ENCODE data around the gene SCN5A. TPM values are rescaled to one million over a fixed set of nuclear protein-coding genes. Genes with fewer than 3 reads are reported as not detected.
"Not testable (repeated sequence)": the region's sequence is repeated elsewhere in the genome, so short reads cannot be mapped to it uniquely, and the experiment has no call there.

The SCN5A gene
- polyA plus RNA-seq, 1 donor, result 3.5 TPM

GRCh38 chr3:38567498-38567897 lies 82.0 kb downstream of the SCN5A start:
- DNase-seq, result no peak
- no peaks in the 10 kb centered on the region for H3K9me3 ChIP-seq (ENCODE audit: control insufficient read depth, low read depth, low read length)
- WGBS (ENCODE audit: insufficient coverage, low lambda C conversion rate), result no CpG with 5 or more reads among the region's 4 CpGs
- H3K36me3 ChIP-seq (ENCODE audit: control insufficient read depth, insufficient read depth, low read length), result no peaks in the 10 kb centered on the region
- H3K27me3 ChIP-seq (ENCODE audit: control insufficient read depth, insufficient read depth, low read length), result no peaks in the 10 kb centered on the region
- H3K27ac ChIP-seq (ENCODE audit: low read length), result no peak overlapping the region
- no peaks in the 10 kb centered on the region for H3K4me1 ChIP-seq (ENCODE audit: control insufficient read depth, insufficient read depth, low read length)
- H3K4me3 ChIP-seq (ENCODE audit: low read length), result no peak overlapping the region

GRCh38 chr3:38566794-38567193 lies 82.7 kb downstream of the SCN5A start:
- H3K4me3 ChIP-seq (ENCODE audit: low read length); H3K36me3 ChIP-seq (ENCODE audit: control insufficient read depth, insufficient read depth, low read length); DNase-seq; H3K27me3 ChIP-seq (ENCODE audit: control insufficient read depth, insufficient read depth, low read length); H3K27ac ChIP-seq (ENCODE audit: low read length); H3K4me1 ChIP-seq (ENCODE audit: control insufficient read depth, insufficient read depth, low read length); H3K9me3 ChIP-seq (ENCODE audit: control insufficient read depth, low read depth, low read length): not testable (repeated sequence)
- WGBS (ENCODE audit: insufficient coverage, low lambda C conversion rate), result 100% methylated on average over 1 of the region's 7 CpGs

DNA sequence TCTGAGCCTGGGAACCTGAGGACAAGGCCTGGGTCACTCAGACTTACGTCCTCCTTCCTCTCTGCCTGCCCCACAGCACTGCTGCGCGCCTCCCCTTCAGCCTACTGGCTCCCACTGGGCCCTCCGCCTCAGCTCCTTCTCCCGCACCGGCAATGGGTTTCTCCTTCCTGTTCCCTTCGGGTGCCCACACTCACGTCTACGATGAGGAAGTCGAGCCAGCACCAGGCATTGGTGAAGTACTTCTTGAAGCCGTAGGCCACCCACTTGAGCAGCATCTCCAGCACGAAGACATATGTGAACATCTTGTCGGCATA lies 83.3 kb downstream of the SCN5A start:
- Histone ChIP-seq H3K27ac (ENCODE audit: low read length) (no peak overlapping the region), H3K27me3 (ENCODE audit: control insufficient read depth, insufficient read depth, low read length) (no peaks in the 10 kb centered on the region), H3K9me3 (ENCODE audit: control insufficient read depth, low read depth, low read length) (no peaks in the 10 kb centered on the region), H3K4me1 (ENCODE audit: control insufficient read depth, insufficient read depth, low read length) (no peaks in the 10 kb centered on the region), H3K4me3 (ENCODE audit: low read length) (no peak overlapping the region), H3K36me3 (ENCODE audit: control insufficient read depth, insufficient read depth, low read length) (no peaks in the 10 kb centered on the region)
- WGBS (ENCODE audit: insufficient coverage, low lambda C conversion rate), result 100% methylated on average over 3 of the region's 13 CpGs
- no peak for DNase-seq

GRCh38 chr3:38565339-38566214 lies 83.9 kb downstream of the SCN5A start:
- DNase-seq, result no peak
- WGBS (ENCODE audit: insufficient coverage, low lambda C conversion rate), result 93% methylated on average over 3 of the region's 13 CpGs

GRCh38 chr3:38564631-38565338 lies 84.7 kb downstream of the SCN5A start:
- H3K4me3 ChIP-seq (ENCODE audit: low read length), result no peak overlapping the region
- H3K36me3 ChIP-seq (ENCODE audit: control insufficient read depth, insufficient read depth, low read length), result no peaks in the 10 kb centered on the region
- no peak for DNase-seq
- WGBS (ENCODE audit: insufficient coverage, low lambda C conversion rate), result no CpG with 5 or more reads among the region's 6 CpGs
- H3K9me3 ChIP-seq (ENCODE audit: control insufficient read depth, low read depth, low read length), result no peaks in the 10 kb centered on the region
- H3K27ac ChIP-seq (ENCODE audit: low read length), result no peak overlapping the region
- H3K4me1 ChIP-seq (ENCODE audit: control insufficient read depth, insufficient read depth, low read length), result no peaks in the 10 kb centered on the region
- H3K27me3 ChIP-seq (ENCODE audit: control insufficient read depth, insufficient read depth, low read length), result no peaks in the 10 kb centered on the region

More at GRCh38 chr3:38565339-38566214, 83.9 kb downstream of the SCN5A start:
- no peak overlapping the region for H3K27ac ChIP-seq (ENCODE audit: low read length)
- H3K27me3 ChIP-seq (ENCODE audit: control insufficient read depth, insufficient read depth, low read length), result no peaks in the 10 kb centered on the region
- no peaks in the 10 kb centered on the region for H3K9me3 ChIP-seq (ENCODE audit: control insufficient read depth, low read depth, low read length)
- H3K4me3 ChIP-seq (ENCODE audit: low read length), result no peak overlapping the region
- no peaks in the 10 kb centered on the region for H3K36me3 ChIP-seq (ENCODE audit: control insufficient read depth, insufficient read depth, low read length)
- H3K4me1 ChIP-seq (ENCODE audit: control insufficient read depth, insufficient read depth, low read length), result no peaks in the 10 kb centered on the region

- H3K27ac ChIP-seq (ENCODE audit: low read length), result no peak overlapping the region
- no peak for DNase-seq
These were observed 85.6 kb downstream of the SCN5A start for GRCh38 chr3:38563886-38564270.

GRCh38 chr3:38563070-38563885 lies 86.2 kb downstream of the SCN5A start:
- Histone ChIP-seq H3K4me1 (ENCODE audit: control insufficient read depth, insufficient read depth, low read length) (no peaks in the 10 kb centered on the region), H3K27ac (ENCODE audit: low read length) (no peak overlapping the region), H3K36me3 (ENCODE audit: control insufficient read depth, insufficient read depth, low read length) (no peaks in the 10 kb centered on the region), H3K27me3 (ENCODE audit: control insufficient read depth, insufficient read depth, low read length) (no peaks in the 10 kb centered on the region), H3K4me3 (ENCODE audit: low read length) (no peak overlapping the region), H3K9me3 (ENCODE audit: control insufficient read depth, low read depth, low read length) (no peaks in the 10 kb centered on the region)
- no peak for DNase-seq
- 80% methylated on average over 1 of the region's 15 CpGs for WGBS (ENCODE audit: insufficient coverage, low lambda C conversion rate)

More at GRCh38 chr3:38563886-38564270, 85.6 kb downstream of the SCN5A start:
- no peaks in the 10 kb centered on the region for H3K4me1 ChIP-seq (ENCODE audit: control insufficient read depth, insufficient read depth, low read length)
- no peaks in the 10 kb centered on the region for H3K36me3 ChIP-seq (ENCODE audit: control insufficient read depth, insufficient read depth, low read length)
- 90% methylated on average over 2 of the region's 10 CpGs for WGBS (ENCODE audit: insufficient coverage, low lambda C conversion rate)
- no peaks in the 10 kb centered on the region for H3K9me3 ChIP-seq (ENCODE audit: control insufficient read depth, low read depth, low read length)
- no peak overlapping the region for H3K4me3 ChIP-seq (ENCODE audit: low read length)
- H3K27me3 ChIP-seq (ENCODE audit: control insufficient read depth, insufficient read depth, low read length), result no peaks in the 10 kb centered on the region

DNA sequence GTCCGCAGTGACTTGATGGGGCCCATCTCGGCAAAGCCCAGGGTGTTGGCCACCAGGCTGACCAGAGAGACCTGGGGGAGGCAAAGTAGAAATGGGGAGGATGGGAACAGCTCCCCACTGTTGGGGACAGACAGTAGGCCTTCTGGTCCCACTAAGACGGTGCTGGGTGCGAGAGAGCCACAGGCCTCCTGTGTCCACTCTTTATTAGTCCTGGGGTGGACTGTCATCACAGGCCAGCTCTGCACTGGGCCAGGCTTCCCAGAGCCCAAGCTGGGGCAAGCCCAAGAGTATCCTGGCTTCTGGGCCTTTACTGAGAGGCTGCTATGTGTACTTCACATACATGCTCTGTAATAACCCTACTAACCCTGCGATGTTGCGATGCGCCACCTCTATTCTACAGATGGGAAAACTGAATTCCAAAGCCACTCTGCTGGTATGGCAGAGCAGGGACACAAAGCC lies 87.0 kb downstream of the SCN5A start:
- no peaks in the 10 kb centered on the region for H3K9me3 ChIP-seq (ENCODE audit: control insufficient read depth, low read depth, low read length)

GRCh38 chr3:38561746-38562466 lies 87.6 kb downstream of the SCN5A start:
- no peak overlapping the region for H3K4me3 ChIP-seq (ENCODE audit: low read length)
- WGBS (ENCODE audit: insufficient coverage, low lambda C conversion rate), result no CpG with 5 or more reads among the region's 10 CpGs
- no peak for DNase-seq
- no peaks in the 10 kb centered on the region for H3K9me3 ChIP-seq (ENCODE audit: control insufficient read depth, low read depth, low read length)
- no peak overlapping the region for H3K27ac ChIP-seq (ENCODE audit: low read length)
- no peaks in the 10 kb centered on the region for H3K36me3 ChIP-seq (ENCODE audit: control insufficient read depth, insufficient read depth, low read length)
- no peaks in the 10 kb centered on the region for H3K4me1 ChIP-seq (ENCODE audit: control insufficient read depth, insufficient read depth, low read length)
- H3K27me3 ChIP-seq (ENCODE audit: control insufficient read depth, insufficient read depth, low read length), result no peaks in the 10 kb centered on the region

More for the DNA sequence above, 87.0 kb downstream of the SCN5A start:
- Histone ChIP-seq H3K36me3 (ENCODE audit: control insufficient read depth, insufficient read depth, low read length) (no peaks in the 10 kb centered on the region), H3K4me3 (ENCODE audit: low read length) (no peak overlapping the region), H3K4me1 (ENCODE audit: control insufficient read depth, insufficient read depth, low read length) (no peaks in the 10 kb centered on the region), H3K27ac (ENCODE audit: low read length) (no peak overlapping the region), H3K27me3 (ENCODE audit: control insufficient read depth, insufficient read depth, low read length) (no peaks in the 10 kb centered on the region)
- no peak for DNase-seq
- no CpG with 5 or more reads among the region's 7 CpGs for WGBS (ENCODE audit: insufficient coverage, low lambda C conversion rate)

All from large intestine (tissue), 3 donors.